Astrocyte (in vitro differentiated cells and primary cell): ENCODE results near the gene MOXD1. TPM values are rescaled to one million over a fixed set of nuclear protein-coding genes. Genes with fewer than 3 reads are reported as not detected.
A peak's percentile ranks its signal among the peaks of the same experiment; 100 is the strongest.
"Not testable (repeated sequence)": the region's sequence is repeated elsewhere in the genome, so short reads cannot be mapped to it uniquely, and the experiment has no call there.

ENCODE experiments used
- DNase-seq: peaks from one replicate; pipeline ENCODE4 v3.0.0-alpha.2; 2010; ENCODE audit warnings: low read depth
- FAIRE-seq: peaks from 2 replicates; lab custom pipeline; 2011; peaks lifted over from hg19 to GRCh38; lab: Jason Lieb, UNC
- H2AFZ ChIP-seq: 2 replicates; pipeline ENCODE4 v1.6.0; 2012; ENCODE audit warnings: low read depth, low read length, inconsistent platforms
- H3K27ac ChIP-seq: 2 replicates; pipeline ENCODE4 v1.5.1; 2011; ENCODE audit warnings: low read depth, low read length, inconsistent platforms
- H3K27me3 ChIP-seq: 2 replicates; pipeline ENCODE4 v1.6.0; 2011; ENCODE audit warnings: low read length, inconsistent platforms; ENCODE audit not compliant: insufficient read depth
- H3K36me3 ChIP-seq: 2 replicates; pipeline ENCODE4 v1.5.1; 2011; ENCODE audit warnings: low read length, inconsistent platforms; ENCODE audit not compliant: insufficient read depth
- H3K4me1 ChIP-seq: 2 replicates; pipeline ENCODE4 v1.5.1; 2011; ENCODE audit warnings: low read length, inconsistent platforms; ENCODE audit not compliant: insufficient read depth
- H3K4me2 ChIP-seq: 2 replicates; pipeline ENCODE4 v1.6.0; 2012; ENCODE audit warnings: low read length, inconsistent platforms
- H3K4me3 ChIP-seq: 2 replicates; pipeline ENCODE4 v1.5.1; 2011; ENCODE audit warnings: low read depth, mild to moderate bottlenecking, low read length, inconsistent platforms; ENCODE audit not compliant: insufficient read depth
- H3K79me2 ChIP-seq: 2 replicates; pipeline ENCODE4 v1.6.0; 2012; ENCODE audit warnings: mild to moderate bottlenecking, low read length, inconsistent platforms; ENCODE audit not compliant: insufficient read depth
- H3K9ac ChIP-seq: 2 replicates; pipeline ENCODE4 v1.6.0; 2012; ENCODE audit warnings: mild to moderate bottlenecking, low read length, inconsistent platforms
- H3K9me3 ChIP-seq: 2 replicates; pipeline ENCODE4 v1.5.1; 2012; ENCODE audit warnings: low read depth, mild to moderate bottlenecking, low read length, inconsistent platforms; ENCODE audit not compliant: insufficient read depth
- H4K20me1 ChIP-seq: 2 replicates; pipeline ENCODE4 v1.6.0; 2012; ENCODE audit warnings: low read length, inconsistent platforms; ENCODE audit not compliant: insufficient read depth
- H3K27ac Mint-ChIP-seq: one replicate; pipeline ENCODE4 v1.8.0; 2021; ENCODE audit warnings: mild to moderate bottlenecking, mixed read lengths; ENCODE audit not compliant: unreplicated experiment
- H3K27me3 Mint-ChIP-seq: one replicate; pipeline ENCODE4 v1.8.0; 2021; ENCODE audit warnings: low read depth, mixed read lengths; ENCODE audit not compliant: unreplicated experiment
- H3K36me3 Mint-ChIP-seq: one replicate; pipeline ENCODE4 v1.8.0; 2021; ENCODE audit warnings: low read depth, mixed read lengths; ENCODE audit not compliant: unreplicated experiment
- H3K4me1 Mint-ChIP-seq: one replicate; pipeline ENCODE4 v1.8.0; 2021; ENCODE audit warnings: low read depth, mixed read lengths; ENCODE audit not compliant: unreplicated experiment
- H3K4me3 Mint-ChIP-seq: one replicate; pipeline ENCODE4 v1.8.0; 2021; ENCODE audit warnings: mild to moderate bottlenecking, moderate library complexity, mixed read lengths; ENCODE audit not compliant: unreplicated experiment
- H3K9me3 Mint-ChIP-seq: one replicate; pipeline ENCODE4 v1.8.0; 2021; ENCODE audit warnings: mild to moderate bottlenecking, mixed read lengths; ENCODE audit not compliant: unreplicated experiment
- EZH2 ChIP-seq: IDR thresholded peaks from 2 replicates; pipeline ENCODE4 v1.6.1; 2012; ENCODE audit warnings: mild to moderate bottlenecking, low read length, inconsistent platforms; ENCODE audit not compliant: insufficient read depth
- total RNA-seq: library from RNA; stranded (reverse); gene quantifications from 2 replicates; pipeline ENCODE4 v1.2.1, GENCODE V29; 2021
- TF ChIP-seq, protein P1 (sequence below): IDR thresholded peaks from 2 replicates; pipeline ENCODE4 v1.5.1; 2011; ENCODE audit warnings: low read depth, mild to moderate bottlenecking, inconsistent platforms, low read length, moderate library complexity; ENCODE audit not compliant: insufficient read depth

Gene MOXD1
- total RNA-seq, 1 donor from 2014 or later, result 3.5 TPM

DNA sequence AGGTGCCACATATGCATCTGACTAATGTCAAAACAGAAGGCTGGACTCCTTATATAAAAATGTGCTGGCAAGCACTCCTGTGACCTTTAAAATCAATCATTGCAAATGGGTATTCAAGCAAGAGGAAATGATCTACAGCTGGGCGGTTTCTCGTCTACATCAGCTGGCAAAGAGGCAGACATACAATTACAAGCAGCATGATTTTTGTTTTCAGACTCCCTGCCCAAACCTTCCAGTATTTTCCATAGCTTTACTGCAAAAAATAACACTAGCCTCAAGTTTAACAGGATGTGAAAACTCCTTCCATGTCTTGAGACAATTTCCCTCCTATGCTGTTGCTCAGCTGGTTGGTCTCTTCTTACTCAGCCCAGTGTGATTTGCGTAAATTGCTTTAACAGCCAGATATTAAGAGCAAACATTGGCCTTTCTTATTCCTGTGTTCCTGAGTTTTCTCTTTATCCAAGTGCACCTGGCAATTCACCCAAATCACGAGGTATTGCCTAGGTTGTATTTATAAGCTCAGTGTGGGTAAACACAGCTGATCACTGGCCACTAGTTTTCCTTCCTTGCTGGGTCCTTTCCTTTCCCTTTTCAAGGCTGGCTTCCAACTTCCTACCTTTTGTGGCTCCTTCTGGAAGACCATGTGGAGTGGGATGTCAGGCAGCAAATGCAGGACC, 130.4 kb downstream of the MOXD1 start:
- Histone ChIP-seq H2AFZ (no peak overlapping the region), H3K27me3 (no peaks in the 10 kb centered on the region), H3K9me3 (no peaks in the 10 kb centered on the region), H4K20me1 (no peaks in the 10 kb centered on the region), H3K4me3 (no peak overlapping the region), H3K4me2 (no peak overlapping the region), H3K4me1 (no peaks in the 10 kb centered on the region), H3K9ac (no peak overlapping the region), H3K36me3 (no peaks in the 10 kb centered on the region), H3K79me2 (no peaks in the 10 kb centered on the region), H3K27ac (no peak overlapping the region)
- H3K9me3 Mint-ChIP-seq, result no peaks in the 10 kb centered on the region
- peaks cover 5% of the 10 kb centered on the region for H3K4me1 Mint-ChIP-seq
- FAIRE-seq, result no peak
- no peak overlapping the region for H3K27ac Mint-ChIP-seq
- peak; percentile 34 for DNase-seq
- no peak overlapping the region for H3K4me3 Mint-ChIP-seq
- H3K36me3 Mint-ChIP-seq, result no peaks in the 10 kb centered on the region
- H3K27me3 Mint-ChIP-seq, result no peaks in the 10 kb centered on the region
- TF ChIP-seq EZH2, result no peak
- TF ChIP-seq, protein P1, sequence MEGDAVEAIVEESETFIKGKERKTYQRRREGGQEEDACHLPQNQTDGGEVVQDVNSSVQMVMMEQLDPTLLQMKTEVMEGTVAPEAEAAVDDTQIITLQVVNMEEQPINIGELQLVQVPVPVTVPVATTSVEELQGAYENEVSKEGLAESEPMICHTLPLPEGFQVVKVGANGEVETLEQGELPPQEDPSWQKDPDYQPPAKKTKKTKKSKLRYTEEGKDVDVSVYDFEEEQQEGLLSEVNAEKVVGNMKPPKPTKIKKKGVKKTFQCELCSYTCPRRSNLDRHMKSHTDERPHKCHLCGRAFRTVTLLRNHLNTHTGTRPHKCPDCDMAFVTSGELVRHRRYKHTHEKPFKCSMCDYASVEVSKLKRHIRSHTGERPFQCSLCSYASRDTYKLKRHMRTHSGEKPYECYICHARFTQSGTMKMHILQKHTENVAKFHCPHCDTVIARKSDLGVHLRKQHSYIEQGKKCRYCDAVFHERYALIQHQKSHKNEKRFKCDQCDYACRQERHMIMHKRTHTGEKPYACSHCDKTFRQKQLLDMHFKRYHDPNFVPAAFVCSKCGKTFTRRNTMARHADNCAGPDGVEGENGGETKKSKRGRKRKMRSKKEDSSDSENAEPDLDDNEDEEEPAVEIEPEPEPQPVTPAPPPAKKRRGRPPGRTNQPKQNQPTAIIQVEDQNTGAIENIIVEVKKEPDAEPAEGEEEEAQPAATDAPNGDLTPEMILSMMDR, result no peak

DNA sequence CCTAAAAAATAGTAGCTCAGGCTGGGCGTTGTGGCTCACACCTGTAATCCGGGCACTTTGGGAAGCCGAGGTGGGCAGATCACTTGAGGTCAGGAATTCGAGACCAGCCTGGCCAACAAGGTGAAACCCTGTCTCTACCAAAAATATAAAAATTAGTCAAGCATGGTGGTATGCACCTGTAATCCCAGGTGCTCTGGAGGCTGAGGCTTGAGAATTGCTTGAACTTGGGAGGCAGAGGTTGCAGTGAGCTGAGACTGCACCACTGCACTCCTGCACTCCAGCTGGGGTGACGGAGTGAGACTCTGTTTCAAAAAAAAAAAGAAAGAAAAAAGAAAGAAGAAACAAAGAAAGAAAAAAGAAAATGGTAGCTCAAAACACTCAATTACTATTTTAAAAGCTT, 132.6 kb downstream of the MOXD1 start:
- not testable (repeated sequence) for H3K4me2 ChIP-seq, H3K36me3 Mint-ChIP-seq, H3K27me3 ChIP-seq, H3K27ac Mint-ChIP-seq, H4K20me1 ChIP-seq, H3K79me2 ChIP-seq, H3K4me3 ChIP-seq, H3K27me3 Mint-ChIP-seq, DNase-seq, H3K27ac ChIP-seq, H3K4me3 Mint-ChIP-seq, H3K9me3 ChIP-seq, H3K4me1 Mint-ChIP-seq, H3K36me3 ChIP-seq, H2AFZ ChIP-seq, H3K4me1 ChIP-seq, H3K9ac ChIP-seq, FAIRE-seq, H3K9me3 Mint-ChIP-seq

DNA sequence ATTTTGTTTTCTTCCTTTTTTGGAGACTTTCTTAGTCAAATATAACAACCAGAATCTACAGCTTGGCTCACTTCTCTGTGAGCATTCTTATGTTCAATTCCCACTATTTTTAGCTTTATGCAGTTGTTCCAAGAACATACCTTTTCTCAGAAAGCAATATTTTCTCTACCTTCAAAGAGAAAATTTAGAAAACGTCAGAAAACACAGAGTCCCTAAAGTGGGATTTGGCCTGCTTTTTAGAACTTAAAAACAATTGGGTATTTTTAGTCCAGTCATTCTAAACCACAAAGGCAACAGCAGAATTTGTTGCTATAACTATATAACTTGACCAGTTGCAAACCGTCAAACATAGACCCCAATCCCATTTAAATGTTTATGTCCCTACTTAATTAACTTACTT, 133.1 kb downstream of the MOXD1 start:
- H3K36me3 Mint-ChIP-seq, result no peaks in the 10 kb centered on the region
- no peaks in the 10 kb centered on the region for H3K9me3 ChIP-seq
- H3K4me3 Mint-ChIP-seq, result no peak overlapping the region
- no peak for TF ChIP-seq EZH2
- TF ChIP-seq, protein P1, result no peak
- no peak overlapping the region for H2AFZ ChIP-seq
- H3K4me3 ChIP-seq, result no peak overlapping the region
- no peaks in the 10 kb centered on the region for H3K9me3 Mint-ChIP-seq
- FAIRE-seq (no peak), DNase-seq (no peak)
- H3K4me1 Mint-ChIP-seq, result no peaks in the 10 kb centered on the region
- H3K4me2 ChIP-seq, result no peak overlapping the region
- H3K27me3 Mint-ChIP-seq, result no peaks in the 10 kb centered on the region
- no peaks in the 10 kb centered on the region for H4K20me1 ChIP-seq
- H3K79me2 ChIP-seq, result no peaks in the 10 kb centered on the region
- no peaks in the 10 kb centered on the region for H3K36me3 ChIP-seq
- no peaks in the 10 kb centered on the region for H3K4me1 ChIP-seq
- H3K9ac ChIP-seq, result no peak overlapping the region
- no peaks in the 10 kb centered on the region for H3K27me3 ChIP-seq
- no peak overlapping the region for H3K27ac ChIP-seq
- H3K27ac Mint-ChIP-seq, result no peak overlapping the region
